Lower leg skin (tissue), 4 donors: ENCODE data around the gene TRDMT1. TPM values are rescaled to one million over a fixed set of nuclear protein-coding genes. Genes with fewer than 3 reads are reported as not detected.

Source experiments
- DNase-seq, 2 donors: peaks; one replicate each; pipeline ENCODE4 v3.0.0-alpha.2; 2019; ENCODE audit warnings: low spot score in 2 of 2
- H3K4me3 ChIP-seq: fragments of 200-600 bp; sonication (generic); 2 replicates; pipeline ENCODE4 v1.5.1; 2017; ENCODE audit warnings: mild to moderate bottlenecking, low read depth; ENCODE audit not compliant: poor library complexity, severe bottlenecking
- CTCF ChIP-seq, 3 donors: fragments of 450-650 bp; IDR thresholded peaks; one replicate each; pipeline ENCODE4 v1.5.1; 2016; ENCODE audit warnings: antibody characterized with exemption in 3 of 3, mild to moderate bottlenecking in 3 of 3, moderate library complexity in 2 of 3
- POLR2A ChIP-seq, 2 donors: fragments of 450-650 bp; IDR thresholded peaks; one replicate each; pipeline ENCODE4 v1.6.1; 2016 to 2017; ENCODE audit warnings: antibody characterized with exemption in 2 of 2, mild to moderate bottlenecking in 1 of 2, moderate library complexity in 1 of 2
- WGBS, 2 donors: methylation state at CpG; one replicate each; pipeline ENCODE4 v1.1.5; 2018; 5-methylcytosine and 5-hydroxymethylcytosine counted together
- intact Hi-C: fragments of 100-400 bp; cut with DNase I; formaldehyde crosslinking; loops from one replicate; pipeline ENCODE4 v1.15.0; 2023; ENCODE audit warnings: low total_unique reads
- total RNA-seq, 4 donors: library from RNA; depleted of rRNA; stranded (reverse); fragments of >200 nt; gene quantifications; one replicate each; pipeline ENCODE4 v1.1.0, GENCODE V29; 2016

The TRDMT1 gene
- total RNA-seq, 4 donors from 2014 or later, result 3.9 to 4.5 (median 4.1) TPM

GRCh38 chr10:17203416-17203815 is 1.9 kb upstream of the TRDMT1 start:
- intact Hi-C loops, result no loop called here
- no peak overlapping the region for H3K4me3 ChIP-seq
- TF ChIP-seq CTCF (IDR thresholded peaks at IDR 0.05), result no peak
- no peak for TF ChIP-seq POLR2A (IDR thresholded peaks at IDR 0.05)
- no peak for DNase-seq
- WGBS, 2 donors, result 55 to 56% methylated on average over 3 of the region's 3 CpGs

GRCh38 chr10:17202999-17203398 is 1.5 kb upstream of the TRDMT1 start:
- intact Hi-C loops, result no loop called here
- no peak for DNase-seq
- 90 to 91% methylated on average over 4 of the region's 4 CpGs for WGBS, 2 donors
- H3K4me3 ChIP-seq, result no peak overlapping the region
- no peak for TF ChIP-seq POLR2A (IDR thresholded peaks at IDR 0.05)
- no peak for TF ChIP-seq CTCF (IDR thresholded peaks at IDR 0.05)

- TF ChIP-seq POLR2A (IDR thresholded peaks at IDR 0.05), result no peak
- no peak for TF ChIP-seq CTCF (IDR thresholded peaks at IDR 0.05)
- 91 to 95% methylated on average over 2 of the region's 2 CpGs for WGBS, 2 donors
- no peak overlapping the region for H3K4me3 ChIP-seq
- intact Hi-C loops, result no loop called here
- DNase-seq, result no peak
Observed at GRCh38 chr10:17202506-17202905, 1.0 kb upstream of the TRDMT1 start.

GRCh38 chr10:17201794-17202116 is 283 bp upstream of the TRDMT1 start:
- H3K4me3 ChIP-seq, result peak overlapping the region; percentile 59
- TF ChIP-seq POLR2A (IDR thresholded peaks at IDR 0.05) (no peak), CTCF (IDR thresholded peaks at IDR 0.05) (no peak)
- intact Hi-C loops, result no loop called here
- WGBS, 2 donors, result 13 to 19% methylated on average over 3 of the region's 3 CpGs
- DNase-seq, result no peak

GRCh38 chr10:17200001-17200911 is 1.2 kb downstream of the TRDMT1 start:
- intact Hi-C loops, result no loop called here
- no peak for TF ChIP-seq POLR2A (IDR thresholded peaks at IDR 0.05)
- TF ChIP-seq CTCF (IDR thresholded peaks at IDR 0.05), result no peak
- no peak for DNase-seq
- 18 to 25% methylated on average over 10 of the region's 10 CpGs for WGBS, 2 donors
- H3K4me3 ChIP-seq, result no peak overlapping the region
